Measurements from ENCODE around the gene RFK. TPM values are rescaled to one million over a fixed set of nuclear protein-coding genes. Genes with fewer than 3 reads are reported as not detected.

The RFK gene
- polyA plus RNA-seq, 1 donor from 2014 or later = 131 TPM

DNA sequence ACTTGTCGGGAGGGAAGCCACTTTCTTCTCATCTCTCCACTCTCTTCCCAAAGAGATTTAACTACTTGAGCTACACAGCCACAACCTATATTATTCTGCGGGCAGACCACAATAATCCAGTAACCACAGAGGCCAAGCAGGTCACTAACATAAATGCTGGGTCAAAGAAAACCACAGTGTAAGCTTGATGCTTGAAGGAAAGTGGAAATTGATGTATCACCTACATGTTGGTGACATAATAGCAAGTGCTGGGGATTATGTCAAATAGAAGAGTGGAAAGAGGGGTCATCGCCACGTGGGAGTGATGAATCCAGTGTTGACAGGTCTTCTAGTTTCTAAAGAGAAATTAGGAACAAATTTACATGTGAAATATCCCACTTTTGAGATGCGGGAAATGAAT is 40.9 kb downstream of the RFK start:
- Histone ChIP-seq H3K9me3 (ENCODE audit: low read length) (no peaks in the 10 kb centered on the region), H3K4me3 (ENCODE audit: low read length) (no peak overlapping the region), H3K27me3 (ENCODE audit: insufficient read depth, low read depth, low read length) (no peaks in the 10 kb centered on the region)

DNA sequence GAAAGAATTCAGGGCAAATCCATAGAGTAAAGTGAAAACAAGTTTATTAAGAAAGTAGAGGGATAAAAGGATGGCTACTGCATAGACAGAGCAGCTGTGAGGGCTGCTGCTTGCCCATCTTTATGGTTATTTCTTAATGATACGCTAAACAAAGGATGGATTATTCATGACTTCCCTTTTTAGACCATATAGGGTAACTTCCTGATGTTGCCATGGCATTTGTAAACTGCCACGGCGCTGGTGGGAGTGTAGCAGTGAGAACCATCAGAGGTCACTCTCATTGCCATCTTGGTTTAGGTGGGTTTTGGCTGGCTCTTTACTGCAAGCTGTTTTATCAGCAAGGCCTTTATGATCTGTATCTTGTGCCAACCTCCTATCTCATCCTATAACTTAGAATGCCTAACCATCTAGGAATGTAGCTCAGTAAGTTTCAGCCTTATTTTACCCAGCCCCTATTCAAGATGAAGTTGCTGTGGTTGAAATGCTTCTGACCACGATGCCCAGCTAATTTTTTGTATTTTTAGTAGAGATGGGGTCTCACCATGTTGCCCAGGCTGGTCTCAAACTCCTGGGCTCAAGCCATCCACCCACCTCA is 42.1 kb downstream of the RFK start:
- H3K4me2 ChIP-seq (ENCODE audit: low read length) = no peak overlapping the region
- no peak overlapping the region for H3K27ac ChIP-seq (ENCODE audit: low read length)
- no peak for TF ChIP-seq POLR2AphosphoS5 (IDR thresholded peaks at IDR 0.05)
- TF ChIP-seq MXI1 (conservative IDR thresholded peaks at IDR 0.05; ENCODE audit: poor library complexity, severe bottlenecking) = no peak
- TF ChIP-seq, protein P1, sequence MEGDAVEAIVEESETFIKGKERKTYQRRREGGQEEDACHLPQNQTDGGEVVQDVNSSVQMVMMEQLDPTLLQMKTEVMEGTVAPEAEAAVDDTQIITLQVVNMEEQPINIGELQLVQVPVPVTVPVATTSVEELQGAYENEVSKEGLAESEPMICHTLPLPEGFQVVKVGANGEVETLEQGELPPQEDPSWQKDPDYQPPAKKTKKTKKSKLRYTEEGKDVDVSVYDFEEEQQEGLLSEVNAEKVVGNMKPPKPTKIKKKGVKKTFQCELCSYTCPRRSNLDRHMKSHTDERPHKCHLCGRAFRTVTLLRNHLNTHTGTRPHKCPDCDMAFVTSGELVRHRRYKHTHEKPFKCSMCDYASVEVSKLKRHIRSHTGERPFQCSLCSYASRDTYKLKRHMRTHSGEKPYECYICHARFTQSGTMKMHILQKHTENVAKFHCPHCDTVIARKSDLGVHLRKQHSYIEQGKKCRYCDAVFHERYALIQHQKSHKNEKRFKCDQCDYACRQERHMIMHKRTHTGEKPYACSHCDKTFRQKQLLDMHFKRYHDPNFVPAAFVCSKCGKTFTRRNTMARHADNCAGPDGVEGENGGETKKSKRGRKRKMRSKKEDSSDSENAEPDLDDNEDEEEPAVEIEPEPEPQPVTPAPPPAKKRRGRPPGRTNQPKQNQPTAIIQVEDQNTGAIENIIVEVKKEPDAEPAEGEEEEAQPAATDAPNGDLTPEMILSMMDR (IDR thresholded peaks at IDR 0.05; ENCODE audit: poor library complexity, severe bottlenecking) = no peak
- no peak for TF ChIP-seq RAD21 (conservative IDR thresholded peaks at IDR 0.05)
- TF ChIP-seq EZH2 (IDR thresholded peaks at IDR 0.05; ENCODE audit: borderline replicate concordance, insufficient read depth, low read length, poor library complexity, severe bottlenecking) = no peak
- TF ChIP-seq, protein P2, sequence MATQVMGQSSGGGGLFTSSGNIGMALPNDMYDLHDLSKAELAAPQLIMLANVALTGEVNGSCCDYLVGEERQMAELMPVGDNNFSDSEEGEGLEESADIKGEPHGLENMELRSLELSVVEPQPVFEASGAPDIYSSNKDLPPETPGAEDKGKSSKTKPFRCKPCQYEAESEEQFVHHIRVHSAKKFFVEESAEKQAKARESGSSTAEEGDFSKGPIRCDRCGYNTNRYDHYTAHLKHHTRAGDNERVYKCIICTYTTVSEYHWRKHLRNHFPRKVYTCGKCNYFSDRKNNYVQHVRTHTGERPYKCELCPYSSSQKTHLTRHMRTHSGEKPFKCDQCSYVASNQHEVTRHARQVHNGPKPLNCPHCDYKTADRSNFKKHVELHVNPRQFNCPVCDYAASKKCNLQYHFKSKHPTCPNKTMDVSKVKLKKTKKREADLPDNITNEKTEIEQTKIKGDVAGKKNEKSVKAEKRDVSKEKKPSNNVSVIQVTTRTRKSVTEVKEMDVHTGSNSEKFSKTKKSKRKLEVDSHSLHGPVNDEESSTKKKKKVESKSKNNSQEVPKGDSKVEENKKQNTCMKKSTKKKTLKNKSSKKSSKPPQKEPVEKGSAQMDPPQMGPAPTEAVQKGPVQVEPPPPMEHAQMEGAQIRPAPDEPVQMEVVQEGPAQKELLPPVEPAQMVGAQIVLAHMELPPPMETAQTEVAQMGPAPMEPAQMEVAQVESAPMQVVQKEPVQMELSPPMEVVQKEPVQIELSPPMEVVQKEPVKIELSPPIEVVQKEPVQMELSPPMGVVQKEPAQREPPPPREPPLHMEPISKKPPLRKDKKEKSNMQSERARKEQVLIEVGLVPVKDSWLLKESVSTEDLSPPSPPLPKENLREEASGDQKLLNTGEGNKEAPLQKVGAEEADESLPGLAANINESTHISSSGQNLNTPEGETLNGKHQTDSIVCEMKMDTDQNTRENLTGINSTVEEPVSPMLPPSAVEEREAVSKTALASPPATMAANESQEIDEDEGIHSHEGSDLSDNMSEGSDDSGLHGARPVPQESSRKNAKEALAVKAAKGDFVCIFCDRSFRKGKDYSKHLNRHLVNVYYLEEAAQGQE (IDR thresholded peaks at IDR 0.05; ENCODE audit: borderline replicate concordance) = no peak
- no peak for TF ChIP-seq SMC3 (conservative IDR thresholded peaks at IDR 0.05; ENCODE audit: poor library complexity)
- TF ChIP-seq TAF1 (IDR thresholded peaks at IDR 0.05; ENCODE audit: low read depth) = no peak
- TF ChIP-seq EP300 (conservative IDR thresholded peaks at IDR 0.05; ENCODE audit: poor library complexity, severe bottlenecking) = no peak
- no peak overlapping the region for H3K4me3 ChIP-seq (ENCODE audit: low read length)
- H3K79me2 ChIP-seq (replicated peaks; ENCODE audit: insufficient read depth, low read length) = no peaks in the 10 kb centered on the region
- H3K9ac ChIP-seq (ENCODE audit: low read length) = no peak overlapping the region
- no peaks in the 10 kb centered on the region for H3K27me3 ChIP-seq (ENCODE audit: insufficient read depth, low read depth, low read length)
- no peaks in the 10 kb centered on the region for H3F3A ChIP-seq (ENCODE audit: insufficient read depth, low read length, poor library complexity, severe bottlenecking)
- H2AFZ ChIP-seq (ENCODE audit: low read depth, low read length) = no peak overlapping the region
- H4K20me1 ChIP-seq (ENCODE audit: insufficient read depth) = no peaks in the 10 kb centered on the region
- no peaks in the 10 kb centered on the region for H3K9me2 ChIP-seq (ENCODE audit: insufficient read depth, low read length)
- H3K36me3 ChIP-seq (ENCODE audit: insufficient read depth, low read length) = no peaks in the 10 kb centered on the region
- no peaks in the 10 kb centered on the region for H3K9me3 ChIP-seq (ENCODE audit: low read length)

More for the DNA sequence above, 40.9 kb downstream of the RFK start:
- H3K9me2 ChIP-seq (ENCODE audit: insufficient read depth, low read length) = no peaks in the 10 kb centered on the region
- no peak overlapping the region for H3K9ac ChIP-seq (ENCODE audit: low read length)
- no peak overlapping the region for H3K27ac ChIP-seq (ENCODE audit: low read length)
- no peaks in the 10 kb centered on the region for H3K36me3 ChIP-seq (ENCODE audit: insufficient read depth, low read length)
- H2AFZ ChIP-seq (ENCODE audit: low read depth, low read length) = no peak overlapping the region
- no peaks in the 10 kb centered on the region for H4K20me1 ChIP-seq (ENCODE audit: insufficient read depth)
- TF ChIP-seq EZH2 (IDR thresholded peaks at IDR 0.05; ENCODE audit: borderline replicate concordance, insufficient read depth, low read length, poor library complexity, severe bottlenecking) (no peak), MXI1 (conservative IDR thresholded peaks at IDR 0.05; ENCODE audit: poor library complexity, severe bottlenecking) (no peak), SMC3 (conservative IDR thresholded peaks at IDR 0.05; ENCODE audit: poor library complexity) (no peak), POLR2AphosphoS5 (IDR thresholded peaks at IDR 0.05) (no peak), EP300 (conservative IDR thresholded peaks at IDR 0.05; ENCODE audit: poor library complexity, severe bottlenecking) (no peak)
- TF ChIP-seq, protein P1 (IDR thresholded peaks at IDR 0.05; ENCODE audit: poor library complexity, severe bottlenecking) = no peak
- TF ChIP-seq, protein P2 (IDR thresholded peaks at IDR 0.05; ENCODE audit: borderline replicate concordance) = no peak
- H3K4me2 ChIP-seq (ENCODE audit: low read length) = no peak overlapping the region
- H3K79me2 ChIP-seq (replicated peaks; ENCODE audit: insufficient read depth, low read length) = no peaks in the 10 kb centered on the region
- H3F3A ChIP-seq (ENCODE audit: insufficient read depth, low read length, poor library complexity, severe bottlenecking) = no peaks in the 10 kb centered on the region
